HG02678 (cell line): Measurements from ENCODE around the gene PIN4.
"Not testable (repeated sequence)": the region's sequence is repeated elsewhere in the genome, so short reads cannot be mapped to it uniquely, and the experiment has no call there.

ENCODE experiments used
- ATAC-seq: cut with Tn5 transposase; IDR thresholded peaks from one replicate; pipeline ENCODE4 v1.9.1; 2021; ENCODE audit warnings: mild to moderate bottlenecking, moderate library complexity; ENCODE audit not compliant: unreplicated experiment

PIN4 gene

GRCh38 chrX:72201836-72202536 is 20.4 kb downstream of the PIN4 start:
- ATAC-seq, result no peak

GRCh38 chrX:72202792-72203401 is 21.3 kb downstream of the PIN4 start:
- ATAC-seq, result no peak

DNA sequence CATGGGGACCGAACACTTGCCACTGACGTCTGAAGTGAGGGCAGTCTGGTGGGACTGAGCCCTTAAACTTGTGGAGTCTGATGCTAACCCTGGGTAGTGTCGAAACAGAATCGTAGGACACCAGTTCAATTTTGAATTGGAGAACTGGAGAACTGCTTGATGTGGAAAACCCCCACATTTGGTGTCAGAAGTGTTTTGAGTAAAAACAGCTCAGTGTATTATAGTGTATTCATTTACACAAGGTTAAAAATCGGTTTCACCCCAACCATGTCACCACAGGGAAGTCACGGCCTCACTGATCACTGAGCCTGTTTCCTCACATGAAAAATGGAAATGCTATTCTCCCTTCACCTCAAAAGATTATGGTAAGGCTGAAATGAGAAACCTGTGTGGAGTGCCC is 21.9 kb downstream of the PIN4 start:
- ATAC-seq, result peak; percentile 55

GRCh38 chrX:72205706-72206105 is 24.1 kb downstream of the PIN4 start:
- ATAC-seq, result no peak

DNA sequence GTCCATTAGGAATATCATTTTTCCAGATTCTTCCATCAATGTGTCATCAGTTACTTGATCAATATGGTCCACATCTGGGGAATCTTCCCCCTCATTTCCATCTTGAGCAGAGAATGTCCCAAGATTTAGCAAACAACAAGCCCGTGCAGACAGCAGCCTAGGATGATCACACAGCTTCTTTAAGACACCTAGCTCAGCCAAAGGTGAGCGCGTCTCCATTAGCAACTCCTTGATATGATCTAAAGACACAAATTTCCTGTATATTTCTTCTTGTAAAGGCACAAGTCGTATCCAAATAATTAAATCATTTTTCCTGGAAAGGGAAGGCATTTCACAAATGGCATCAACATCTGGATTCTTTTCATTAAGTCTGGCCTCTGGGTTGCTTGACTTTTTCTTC is 25.8 kb downstream of the PIN4 start:
- ATAC-seq, result no peak

DNA sequence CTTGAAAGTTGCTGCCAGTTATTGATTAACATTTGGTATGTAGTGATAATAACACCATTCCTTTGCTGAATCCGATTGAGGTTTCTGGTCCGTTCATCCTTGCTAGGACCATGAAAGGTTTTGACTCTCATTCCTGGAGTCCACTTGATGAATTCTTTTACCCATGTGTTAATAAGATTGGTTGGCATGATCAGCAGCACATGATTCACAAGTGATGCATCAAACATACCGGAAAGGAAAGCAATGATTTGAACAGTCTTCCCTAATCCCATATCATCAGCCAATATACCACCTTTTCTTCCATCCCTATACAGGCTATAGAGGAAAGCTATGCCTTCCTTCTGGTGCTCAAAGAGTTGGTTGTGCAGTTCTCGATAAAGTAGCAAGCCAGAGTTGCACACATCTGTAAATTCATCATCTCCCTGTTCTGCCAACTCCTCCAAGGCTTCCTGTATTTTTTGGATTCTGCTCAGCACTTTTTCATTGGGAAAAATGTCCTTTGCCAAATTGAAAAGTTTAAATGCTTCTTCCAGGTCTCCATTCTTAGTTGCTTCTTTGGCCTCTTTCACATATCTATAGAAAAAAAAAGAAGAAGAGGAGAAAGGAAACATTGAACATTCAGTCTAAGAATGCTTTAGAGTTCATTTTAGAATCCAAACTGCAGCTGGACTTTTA is 26.7 kb downstream of the PIN4 start:
- no peak for ATAC-seq

DNA sequence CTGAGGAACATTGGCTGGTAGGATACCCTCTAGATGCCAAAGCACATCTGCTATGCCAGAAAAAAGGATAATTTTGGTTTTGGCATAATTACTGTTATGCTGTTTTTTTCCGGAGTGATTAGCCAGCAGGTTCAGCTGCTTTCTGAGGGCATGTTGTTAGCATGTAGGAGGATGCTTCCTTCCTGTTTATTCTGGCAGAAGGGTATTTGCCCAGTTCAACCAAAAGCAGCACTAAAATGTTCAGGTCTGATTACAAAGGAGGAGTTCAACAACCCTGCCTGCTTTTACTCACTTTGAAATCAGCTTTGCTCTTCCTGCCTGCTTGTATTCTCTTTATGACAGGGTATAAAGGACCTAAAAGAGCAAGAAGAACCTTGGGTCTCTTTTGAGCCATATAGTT is 35.4 kb downstream of the PIN4 start:
- no peak for ATAC-seq

DNA sequence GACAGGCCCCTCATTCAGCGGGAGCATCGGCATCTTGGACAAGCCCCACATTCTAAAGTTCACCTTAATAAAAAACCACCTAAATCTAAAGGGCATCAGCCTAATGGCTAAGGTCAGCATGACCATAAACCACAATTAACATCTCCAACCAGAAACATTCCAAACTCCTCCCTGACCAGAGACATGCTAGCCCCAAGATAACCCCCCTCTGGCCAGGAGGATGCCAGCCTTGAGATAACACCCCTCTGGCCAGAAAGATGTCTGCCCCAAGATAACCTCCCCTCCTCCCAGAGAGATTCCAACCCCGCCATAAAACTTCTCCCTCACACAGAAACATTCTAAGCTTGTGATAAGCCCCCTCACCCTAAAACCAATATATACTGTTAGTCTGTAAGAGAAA is 38.8 kb downstream of the PIN4 start:
- not testable (repeated sequence) for ATAC-seq

GRCh38 chrX:72230290-72230689 is 48.7 kb downstream of the PIN4 start:
- ATAC-seq, result no peak

- no peak for ATAC-seq
Measured at GRCh38 chrX:72236841-72237240, 55.3 kb downstream of the PIN4 start.

DNA sequence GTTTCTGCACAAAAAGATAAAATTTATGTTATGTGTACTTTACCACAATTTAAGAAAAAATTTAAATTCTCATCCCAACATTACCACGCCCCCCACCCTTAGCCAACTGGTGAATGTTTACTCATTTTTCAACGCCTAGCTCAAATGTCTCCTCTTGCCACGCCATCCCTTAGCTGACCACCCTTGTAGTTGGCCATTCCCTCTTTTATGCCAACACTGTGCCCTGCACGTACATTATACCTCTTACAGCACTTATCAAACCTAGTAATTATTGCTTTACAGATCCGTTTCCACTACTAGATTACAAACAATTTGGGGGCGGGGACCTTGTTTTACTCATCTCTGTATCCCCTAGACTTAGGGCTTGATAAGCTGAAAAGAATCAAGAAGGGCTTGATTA is 56.6 kb downstream of the PIN4 start:
- no peak for ATAC-seq

DNA sequence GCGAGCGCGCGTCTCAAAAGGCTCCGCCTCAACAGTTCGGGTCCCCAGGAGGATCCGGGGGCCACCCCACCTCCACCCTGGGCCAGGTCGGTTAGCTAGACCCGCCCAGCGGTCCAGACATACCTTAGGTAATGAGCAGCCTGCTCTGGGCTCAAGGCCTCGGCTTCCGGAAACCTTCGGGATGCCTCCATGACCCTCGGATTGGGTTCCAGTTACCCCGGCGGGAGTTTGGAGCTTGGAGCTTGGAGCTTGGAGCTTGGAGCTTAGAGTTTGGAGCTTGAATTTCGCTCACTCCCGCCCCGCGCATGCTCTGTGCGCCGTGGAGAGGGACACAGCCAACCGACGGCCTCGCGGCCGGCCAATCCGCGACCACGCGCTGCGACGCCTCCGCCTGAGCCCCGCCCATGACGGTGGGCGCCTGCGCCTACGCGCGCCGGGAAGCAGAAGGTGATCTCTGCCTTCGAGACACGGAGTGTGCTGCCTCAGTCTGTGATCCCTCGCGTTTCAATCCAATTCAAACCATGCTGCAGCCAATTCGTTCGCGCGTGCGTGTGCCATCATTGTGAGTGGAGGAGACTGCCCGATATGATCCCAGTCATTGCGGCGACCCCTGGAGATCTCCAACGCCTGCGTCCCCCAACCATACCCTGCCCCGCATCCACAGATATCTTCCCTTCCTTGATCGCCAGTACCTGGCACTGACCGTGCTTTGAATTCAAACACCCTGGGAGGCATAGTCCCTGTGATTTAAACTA is 57.3 kb downstream of the PIN4 start, which contains the start of gene ERCC6L:
TSS of gene ERCC6L (minus strand) at position 307 of the 755 bp plus-strand sequence. CDS start at position 191, 116 bp downstream.
- ATAC-seq, result peak; percentile 98

DNA sequence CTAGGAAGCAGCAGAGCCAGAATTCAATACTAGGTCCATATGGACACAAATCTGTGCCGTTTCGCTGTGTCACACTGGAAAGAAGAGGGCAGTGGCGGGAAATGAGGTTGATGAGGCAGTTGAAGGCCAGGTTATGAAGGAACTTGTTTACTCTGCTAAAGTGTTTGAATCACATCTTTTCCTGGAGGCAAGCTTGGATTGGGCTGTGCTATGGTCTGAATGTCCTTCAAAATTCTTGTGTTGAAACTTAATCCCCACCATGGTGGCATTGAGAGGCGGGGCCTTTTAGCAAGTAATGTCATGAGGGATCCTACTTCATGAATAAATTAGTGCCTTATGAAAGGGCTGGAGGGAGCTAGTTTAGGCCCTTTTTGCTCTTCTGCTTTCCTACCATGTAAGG is 59.4 kb downstream of the PIN4 start:
- ATAC-seq, result no peak

DNA sequence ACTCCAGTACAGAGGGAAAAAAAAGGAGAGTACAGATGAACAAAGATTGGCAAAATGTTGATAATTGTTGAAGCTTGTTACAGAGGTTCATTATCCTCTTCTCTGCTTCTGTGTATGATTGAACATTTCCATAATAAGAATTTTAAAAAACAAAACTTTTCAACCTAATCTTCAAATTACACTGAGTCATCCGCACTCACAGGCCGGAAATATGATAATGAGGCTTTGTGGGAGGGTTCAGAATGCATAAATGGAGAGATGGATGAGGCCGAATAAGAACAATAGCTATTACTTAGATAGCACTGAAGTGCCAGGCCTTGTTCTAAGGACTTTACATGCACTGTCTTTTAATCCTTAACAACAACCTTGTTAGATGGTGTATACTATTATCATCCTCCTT is 61.9 kb downstream of the PIN4 start:
- ATAC-seq, result no peak

GRCh38 chrX:72245461-72246089 is 64.0 kb downstream of the PIN4 start:
- no peak for ATAC-seq

GRCh38 chrX:72247206-72247942 is 65.8 kb downstream of the PIN4 start:
- no peak for ATAC-seq
